ENCODE data around the gene CHSY3.

GRCh38 chr5:130164966-130165365 is 260.7 kb downstream of the CHSY3 start:
- TF ChIP-seq CTCF (conservative IDR thresholded peaks at IDR 0.05 in 1 of 2, IDR thresholded peaks at IDR 0.05 in 1 of 2; ENCODE audit: extremely low read depth in 1 of 2, insufficient read depth in 1 of 2, low read depth in 1 of 2, low read length in 2 of 2) (no peak), EZH2 (IDR thresholded peaks at IDR 0.05; ENCODE audit: borderline replicate concordance, low read length) (no peak)

Measured in mammary epithelial cell (primary cell).